ENCODE measurements around the gene INTS11. TPM values are rescaled to one million over a fixed set of nuclear protein-coding genes. Genes with fewer than 3 reads are reported as not detected.

INTS11 gene
- total and polyA plus RNA-seq, 2 of the 8 experiments (the other 6 are each of a cell fraction or from before 2014, with no cell fraction given): 113 to 243 TPM

Small RNA genes within 50 kb of the gene (microRNA-seq; reads per million reads assigned to microRNA genes)
- gene MIR6726 (ENCODE audit: borderline microRNAs expressed in 2 of 2, borderline number of aligned reads in 2 of 2, borderline replicate concordance in 1 of 2) (0.23 to 0.61 reads per million in 2 experiments), gene MIR6727 (ENCODE audit: borderline microRNAs expressed in 2 of 2, borderline number of aligned reads in 2 of 2, borderline replicate concordance in 1 of 2) (0 reads per million in 2 experiments), gene MIR6808 (ENCODE audit: borderline microRNAs expressed in 2 of 2, borderline number of aligned reads in 2 of 2, borderline replicate concordance in 1 of 2) (0 reads per million in 2 experiments)

Small RNA genes within 50 kb of the gene (small RNA-seq; reads per million reads assigned to genes)
- 0.51 reads per million for gene MIR6726 (ENCODE audit: insufficient read depth)

Other genes starting within 250 kb of the INTS11 start
- gene C1orf159, start 208.6 kb downstream of the INTS11 start, total RNA-seq (2021; fragmentation: NEBNext Ultra II Directional; extraction: Animal tissue kit (Norgen Biotek cat#: 25700)): 10.9 and 12.4 TPM in 2 replicates
- 10.0 and 15.7 TPM in 2 replicates for gene C1orf159, start 208.6 kb downstream of the INTS11 start, polyA plus RNA-seq (2011; rRNA removed)
- 1.6 and 1.7 TPM in 2 replicates for gene TTLL10, start 150.8 kb downstream of the INTS11 start, total RNA-seq (2021; fragmentation: NEBNext Ultra II Directional; extraction: Animal tissue kit (Norgen Biotek cat#: 25700))
- gene TTLL10, start 150.8 kb downstream of the INTS11 start, polyA plus RNA-seq (2011; rRNA removed): 1.1 and 2.0 TPM in 2 replicates
- 0.92 and 1.5 TPM in 2 replicates for gene TNFRSF18, start 118.1 kb downstream of the INTS11 start, total RNA-seq (2021; fragmentation: NEBNext Ultra II Directional; extraction: Animal tissue kit (Norgen Biotek cat#: 25700))
- 2.5 and 2.7 TPM in 2 replicates for gene TNFRSF18, start 118.1 kb downstream of the INTS11 start, polyA plus RNA-seq (2011; rRNA removed)
- not detected in 2 replicates for gene TNFRSF4, start 110.5 kb downstream of the INTS11 start, total RNA-seq (2021; fragmentation: NEBNext Ultra II Directional; extraction: Animal tissue kit (Norgen Biotek cat#: 25700))
- 0.06 TPM in 1 of 2 replicates, not detected in the other for gene TNFRSF4, start 110.5 kb downstream of the INTS11 start, polyA plus RNA-seq (2011; rRNA removed)
- gene SDF4, start 92.7 kb downstream of the INTS11 start, total RNA-seq (2021; fragmentation: NEBNext Ultra II Directional; extraction: Animal tissue kit (Norgen Biotek cat#: 25700)): 72.2 and 75.6 TPM in 2 replicates
- gene SDF4, start 92.7 kb downstream of the INTS11 start, polyA plus RNA-seq (2011; rRNA removed): 45.5 and 69.8 TPM in 2 replicates
- gene B3GALT6, start 92.4 kb downstream of the INTS11 start, total RNA-seq (2021; fragmentation: NEBNext Ultra II Directional; extraction: Animal tissue kit (Norgen Biotek cat#: 25700)): 18.2 and 18.4 TPM in 2 replicates
- 20.4 and 23.1 TPM in 2 replicates for gene B3GALT6, start 92.4 kb downstream of the INTS11 start, polyA plus RNA-seq (2011; rRNA removed)
- 3.7 and 4.9 TPM in 2 replicates for gene C1QTNF12, start 77.9 kb downstream of the INTS11 start, total RNA-seq (2021; fragmentation: NEBNext Ultra II Directional; extraction: Animal tissue kit (Norgen Biotek cat#: 25700))
- gene C1QTNF12, start 77.9 kb downstream of the INTS11 start, polyA plus RNA-seq (2011; rRNA removed): 2.1 and 4.8 TPM in 2 replicates
- gene UBE2J2, start 50.8 kb downstream of the INTS11 start, total RNA-seq (2021; fragmentation: NEBNext Ultra II Directional; extraction: Animal tissue kit (Norgen Biotek cat#: 25700)): 67.2 and 67.9 TPM in 2 replicates
- 33.6 and 47.3 TPM in 2 replicates for gene UBE2J2, start 50.8 kb downstream of the INTS11 start, polyA plus RNA-seq (2011; rRNA removed)
- 0.90 and 1.2 TPM in 2 replicates for gene SCNN1D, start 44.2 kb downstream of the INTS11 start, total RNA-seq (2021; fragmentation: NEBNext Ultra II Directional; extraction: Animal tissue kit (Norgen Biotek cat#: 25700))
- 2.5 and 4.1 TPM in 2 replicates for gene SCNN1D, start 44.2 kb downstream of the INTS11 start, polyA plus RNA-seq (2011; rRNA removed)
- gene ACAP3, start 16.7 kb downstream of the INTS11 start, total RNA-seq (2021; fragmentation: NEBNext Ultra II Directional; extraction: Animal tissue kit (Norgen Biotek cat#: 25700)): 26.5 and 28.3 TPM in 2 replicates
- gene ACAP3, start 16.7 kb downstream of the INTS11 start, polyA plus RNA-seq (2011; rRNA removed): 14.8 and 30.0 TPM in 2 replicates
- 38.8 and 40.1 TPM in 2 replicates for gene PUSL1, start 16.1 kb downstream of the INTS11 start, total RNA-seq (2021; fragmentation: NEBNext Ultra II Directional; extraction: Animal tissue kit (Norgen Biotek cat#: 25700))
- gene PUSL1, start 16.1 kb downstream of the INTS11 start, polyA plus RNA-seq (2011; rRNA removed): 87.4 and 108 TPM in 2 replicates
- 10.6 and 13.3 TPM in 2 replicates for gene CPTP, start 142 bp upstream of the INTS11 start, total RNA-seq (2021; fragmentation: NEBNext Ultra II Directional; extraction: Animal tissue kit (Norgen Biotek cat#: 25700))
- 8.1 and 13.4 TPM in 2 replicates for gene CPTP, start 142 bp upstream of the INTS11 start, polyA plus RNA-seq (2011; rRNA removed)
- gene TAS1R3, start 6.6 kb upstream of the INTS11 start, total RNA-seq (2021; fragmentation: NEBNext Ultra II Directional; extraction: Animal tissue kit (Norgen Biotek cat#: 25700)): 0.11 and 0.19 TPM in 2 replicates
- 0.03 and 0.16 TPM in 2 replicates for gene TAS1R3, start 6.6 kb upstream of the INTS11 start, polyA plus RNA-seq (2011; rRNA removed)
- gene DVL1, start 24.8 kb upstream of the INTS11 start, total RNA-seq (2021; fragmentation: NEBNext Ultra II Directional; extraction: Animal tissue kit (Norgen Biotek cat#: 25700)): 56.0 and 58.9 TPM in 2 replicates
- gene DVL1, start 24.8 kb upstream of the INTS11 start, polyA plus RNA-seq (2011; rRNA removed): 39.4 and 59.8 TPM in 2 replicates
- 10.0 and 10.5 TPM in 2 replicates for gene MXRA8, start 33.9 kb upstream of the INTS11 start, total RNA-seq (2021; fragmentation: NEBNext Ultra II Directional; extraction: Animal tissue kit (Norgen Biotek cat#: 25700))
- 17.2 and 35.4 TPM in 2 replicates for gene MXRA8, start 33.9 kb upstream of the INTS11 start, polyA plus RNA-seq (2011; rRNA removed)
- gene AURKAIP1, start 50.5 kb upstream of the INTS11 start, total RNA-seq (2021; fragmentation: NEBNext Ultra II Directional; extraction: Animal tissue kit (Norgen Biotek cat#: 25700)): 194 TPM in 2 replicates
- gene AURKAIP1, start 50.5 kb upstream of the INTS11 start, polyA plus RNA-seq (2011; rRNA removed): 87.8 and 138 TPM in 2 replicates
- 120 TPM in 2 replicates for gene CCNL2, start 74.7 kb upstream of the INTS11 start, total RNA-seq (2021; fragmentation: NEBNext Ultra II Directional; extraction: Animal tissue kit (Norgen Biotek cat#: 25700))
- gene CCNL2, start 74.7 kb upstream of the INTS11 start, polyA plus RNA-seq (2011; rRNA removed): 79.8 and 121 TPM in 2 replicates
- gene MRPL20, start 82.6 kb upstream of the INTS11 start, total RNA-seq (2021; fragmentation: NEBNext Ultra II Directional; extraction: Animal tissue kit (Norgen Biotek cat#: 25700)): 126 and 130 TPM in 2 replicates
- gene MRPL20, start 82.6 kb upstream of the INTS11 start, polyA plus RNA-seq (2011; rRNA removed): 138 and 151 TPM in 2 replicates
- 1.8 and 2.2 TPM in 2 replicates for gene ANKRD65, start 96.6 kb upstream of the INTS11 start, total RNA-seq (2021; fragmentation: NEBNext Ultra II Directional; extraction: Animal tissue kit (Norgen Biotek cat#: 25700))
- 1.7 and 2.0 TPM in 2 replicates for gene ANKRD65, start 96.6 kb upstream of the INTS11 start, polyA plus RNA-seq (2011; rRNA removed)
- 36.6 and 42.0 TPM in 2 replicates for gene VWA1, start 111.0 kb upstream of the INTS11 start, total RNA-seq (2021; fragmentation: NEBNext Ultra II Directional; extraction: Animal tissue kit (Norgen Biotek cat#: 25700))
- gene VWA1, start 111.0 kb upstream of the INTS11 start, polyA plus RNA-seq (2011; rRNA removed): 16.0 and 19.5 TPM in 2 replicates
- 1.3 and 2.0 TPM in 2 replicates for gene ATAD3C, start 125.0 kb upstream of the INTS11 start, total RNA-seq (2021; fragmentation: NEBNext Ultra II Directional; extraction: Animal tissue kit (Norgen Biotek cat#: 25700))
- 2.7 and 2.8 TPM in 2 replicates for gene ATAD3C, start 125.0 kb upstream of the INTS11 start, polyA plus RNA-seq (2011; rRNA removed)
- gene ATAD3B, start 147.1 kb upstream of the INTS11 start, total RNA-seq (2021; fragmentation: NEBNext Ultra II Directional; extraction: Animal tissue kit (Norgen Biotek cat#: 25700)): 63.0 and 64.4 TPM in 2 replicates
- gene ATAD3B, start 147.1 kb upstream of the INTS11 start, polyA plus RNA-seq (2011; rRNA removed): 31.3 and 43.9 TPM in 2 replicates
- 63.7 and 64.7 TPM in 2 replicates for gene ATAD3A, start 187.5 kb upstream of the INTS11 start, total RNA-seq (2021; fragmentation: NEBNext Ultra II Directional; extraction: Animal tissue kit (Norgen Biotek cat#: 25700))
- 28.3 and 46.7 TPM in 2 replicates for gene ATAD3A, start 187.5 kb upstream of the INTS11 start, polyA plus RNA-seq (2011; rRNA removed)
- 3.6 and 6.6 TPM in 2 replicates for gene TMEM240, start 216.0 kb upstream of the INTS11 start, total RNA-seq (2021; fragmentation: NEBNext Ultra II Directional; extraction: Animal tissue kit (Norgen Biotek cat#: 25700))
- gene TMEM240, start 216.0 kb upstream of the INTS11 start, polyA plus RNA-seq (2011; rRNA removed): 5.7 and 7.6 TPM in 2 replicates

Measured in H1 (cell line).